Measurements from ENCODE around the gene ELK4. TPM values are rescaled to one million over a fixed set of nuclear protein-coding genes. Genes with fewer than 3 reads are reported as not detected.
A peak's percentile ranks its signal among the peaks of the same experiment; 100 is the strongest.

ELK4 gene
- total RNA-seq, 2 donors from 2014 or later = 67.8 to 91.3 TPM

- H3K9me3 Mint-ChIP-seq = no peaks in the 10 kb centered on the region
- peaks cover 6 to 31% of the 10 kb centered on the region in 2 donors for H3K36me3 Mint-ChIP-seq
- H3K27ac Mint-ChIP-seq = peak overlapping the region in 1 of 2 donors; percentile 25
- ATAC-seq (no peak), DNase-seq (ENCODE audit: low spot score in 2 of 2) (no peak)
Observed at GRCh38 chr1:205615789-205616188, 16.0 kb downstream of the ELK4 start.

- peaks cover 0 to 18% of the 10 kb centered on the region in 2 donors for H3K36me3 Mint-ChIP-seq
Observed at GRCh38 chr1:205613854-205614412, 17.9 kb downstream of the ELK4 start.

GRCh38 chr1:205612556-205612955, 19.3 kb downstream of the ELK4 start:
- ATAC-seq (no peak), DNase-seq (ENCODE audit: low spot score in 2 of 2) (no peak)
- Mint-ChIP-seq H3K27ac (no peak overlapping the region), H3K9me3 (no peaks in the 10 kb centered on the region), H3K36me3 (peaks cover 0 to 18% of the 10 kb centered on the region in 2 donors)

More at GRCh38 chr1:205613854-205614412, 17.9 kb downstream of the ELK4 start:
- DNase-seq (ENCODE audit: low spot score in 2 of 2) (no peak), ATAC-seq (no peak)
- Mint-ChIP-seq H3K27ac (no peak overlapping the region), H3K9me3 (no peaks in the 10 kb centered on the region)

GRCh38 chr1:205612104-205612503, 19.7 kb downstream of the ELK4 start:
- no peak for ATAC-seq
- DNase-seq (ENCODE audit: low spot score in 2 of 2) = no peak
- Mint-ChIP-seq H3K36me3 (peaks cover 0 to 18% of the 10 kb centered on the region in 2 donors), H3K9me3 (no peaks in the 10 kb centered on the region), H3K27ac (no peak overlapping the region)

- Mint-ChIP-seq H3K36me3 (peaks cover 0 to 18% of the 10 kb centered on the region in 2 donors), H3K27ac (peak overlapping the region in 1 of 2 donors; percentile 78), H3K9me3 (no peaks in the 10 kb centered on the region)
- ATAC-seq (peak in 1 of 2 donors; percentile 54), DNase-seq (ENCODE audit: low spot score in 2 of 2) (no peak)
Observed at GRCh38 chr1:205610901-205611466, 20.8 kb downstream of the ELK4 start.

- ATAC-seq = no peak
- Mint-ChIP-seq H3K9me3 (no peaks in the 10 kb centered on the region), H3K36me3 (peaks cover 0 to 16% of the 10 kb centered on the region in 2 donors), H3K27ac (no peak overlapping the region)
- no peak for DNase-seq (ENCODE audit: low spot score in 2 of 2)
Observed at GRCh38 chr1:205610036-205610435, 21.8 kb downstream of the ELK4 start.

- DNase-seq (ENCODE audit: low spot score in 2 of 2) (no peak), ATAC-seq (no peak)
- H3K27ac Mint-ChIP-seq = no peak overlapping the region
- peaks cover 0 to 19% of the 10 kb centered on the region in 2 donors for H3K36me3 Mint-ChIP-seq
- no peaks in the 10 kb centered on the region for H3K9me3 Mint-ChIP-seq
Observed at GRCh38 chr1:205604825-205605505, 26.8 kb downstream of the ELK4 start.

GRCh38 chr1:205604059-205604458, 27.8 kb downstream of the ELK4 start:
- Mint-ChIP-seq H3K27ac (peak overlapping the region in 1 of 2 donors; percentile 61), H3K9me3 (no peaks in the 10 kb centered on the region), H3K36me3 (peaks cover 0 to 19% of the 10 kb centered on the region in 2 donors)
- ATAC-seq (no peak), DNase-seq (ENCODE audit: low spot score in 2 of 2) (no peak)

GRCh38 chr1:205601205-205601604, 30.6 kb downstream of the ELK4 start:
- peaks cover 0 to 23% of the 10 kb centered on the region in 2 donors for H3K36me3 Mint-ChIP-seq
- H3K9me3 Mint-ChIP-seq = no peaks in the 10 kb centered on the region
- ATAC-seq = no peak
- no peak for DNase-seq (ENCODE audit: low spot score in 2 of 2)
- no peak overlapping the region for H3K27ac Mint-ChIP-seq

- ATAC-seq (peak; percentile 92 to 98), DNase-seq (ENCODE audit: low spot score in 2 of 2) (peak in 1 of 2 donors; percentile 38)
Observed at GRCh38 chr1:205600085-205600484, 31.7 kb downstream of the ELK4 start.

GRCh38 chr1:205599669-205600042, 32.2 kb downstream of the ELK4 start:
- no peak for ATAC-seq
- Mint-ChIP-seq H3K27ac (peak overlapping the region; percentile 79 to 83), H3K36me3 (peaks cover 6 to 23% of the 10 kb centered on the region in 2 donors)

More at GRCh38 chr1:205600085-205600484, 31.7 kb downstream of the ELK4 start:
- Mint-ChIP-seq H3K27ac (peak overlapping the region; percentile 79 to 83), H3K36me3 (peaks cover 6 to 27% of the 10 kb centered on the region in 2 donors), H3K9me3 (no peaks in the 10 kb centered on the region)

GRCh38 chr1:205598841-205599668, 32.8 kb downstream of the ELK4 start:
- DNase-seq (ENCODE audit: low spot score in 2 of 2) (no peak), ATAC-seq (no peak)
- Mint-ChIP-seq H3K9me3 (no peaks in the 10 kb centered on the region), H3K27ac (peak overlapping the region; percentile 79 to 89), H3K36me3 (peaks cover 6 to 18% of the 10 kb centered on the region in 2 donors)

More at GRCh38 chr1:205599669-205600042, 32.2 kb downstream of the ELK4 start:
- DNase-seq (ENCODE audit: low spot score in 2 of 2) = no peak
- no peaks in the 10 kb centered on the region for H3K9me3 Mint-ChIP-seq

- H3K9me3 Mint-ChIP-seq = no peaks in the 10 kb centered on the region
- peak overlapping the region; percentile 37 to 79 for H3K27ac Mint-ChIP-seq
- ATAC-seq = no peak
- peaks cover 6 to 10% of the 10 kb centered on the region in 2 donors for H3K36me3 Mint-ChIP-seq
- no peak for DNase-seq (ENCODE audit: low spot score in 2 of 2)
Observed at GRCh38 chr1:205597691-205598314, 34.0 kb downstream of the ELK4 start.

- peak overlapping the region in 1 of 2 donors; percentile 46 for H3K27ac Mint-ChIP-seq
Observed at GRCh38 chr1:205596876-205597275, 34.9 kb downstream of the ELK4 start.

GRCh38 chr1:205595861-205596260, 36.0 kb downstream of the ELK4 start:
- peak overlapping the region; percentile 56 to 69 for H3K27ac Mint-ChIP-seq
- H3K36me3 Mint-ChIP-seq = peaks cover 6 to 10% of the 10 kb centered on the region in 2 donors
- ATAC-seq = no peak
- DNase-seq (ENCODE audit: low spot score in 2 of 2) = no peak
- no peaks in the 10 kb centered on the region for H3K9me3 Mint-ChIP-seq

More at GRCh38 chr1:205596876-205597275, 34.9 kb downstream of the ELK4 start:
- no peaks in the 10 kb centered on the region for H3K9me3 Mint-ChIP-seq
- peak in 1 of 2 donors; percentile 34 for DNase-seq (ENCODE audit: low spot score in 2 of 2)
- H3K36me3 Mint-ChIP-seq = peaks cover 6 to 10% of the 10 kb centered on the region in 2 donors
- no peak for ATAC-seq

- Mint-ChIP-seq H3K27ac (peak overlapping the region in 1 of 2 donors; percentile 56), H3K36me3 (peaks cover 6 to 10% of the 10 kb centered on the region in 2 donors), H3K9me3 (no peaks in the 10 kb centered on the region)
- DNase-seq (ENCODE audit: low spot score in 2 of 2) (no peak), ATAC-seq (no peak)
Observed at GRCh38 chr1:205595435-205595834, 36.4 kb downstream of the ELK4 start.
